H1 (cell line): ENCODE data around the gene RAPGEF5.

ENCODE experiments used
- CEBPB ChIP-seq: IDR thresholded peaks from 2 replicates; pipeline ENCODE4 v1.6.1; 2012; ENCODE audit warnings: low read depth, low read length
- CHD1 ChIP-seq: IDR thresholded peaks from 2 replicates; pipeline ENCODE4 v1.6.1; 2012; ENCODE audit warnings: low read depth, low read length, improper control_type of control experiment
- CTCF ChIP-seq, 3 experiments: IDR thresholded peaks; 1 replicate in 2 of 3; 2 replicates in 1 of 3; pipeline versions ENCODE4 v1.5.1 to v1.6.1; 2011; ENCODE audit warnings: low read length in 3 of 3, mild to moderate bottlenecking in 3 of 3, inconsistent platforms in 2 of 3, low read depth in 1 of 3, moderate library complexity in 1 of 3; ENCODE audit not compliant: insufficient read depth in 1 of 3; ENCODE audit errors: control extremely low read depth in 1 of 3
- EZH2 ChIP-seq: fragments of 200-600 bp; sonication (generic); IDR thresholded peaks from 2 replicates; pipeline ENCODE4 v1.7.1; 2012; ENCODE audit warnings: low read depth, mild to moderate bottlenecking, moderate library complexity, low read length, inconsistent platforms; ENCODE audit not compliant: severe bottlenecking
- GABPA ChIP-seq: IDR thresholded peaks from 2 replicates; pipeline ENCODE4 v1.6.1; 2011; ENCODE audit warnings: mild to moderate bottlenecking, low read length, moderate library complexity, borderline replicate concordance; ENCODE audit not compliant: insufficient read depth
- NANOG ChIP-seq: IDR thresholded peaks from 2 replicates; pipeline ENCODE4 v1.6.1; 2011; ENCODE audit warnings: low read length, low read depth, mild to moderate bottlenecking, inconsistent platforms; ENCODE audit not compliant: insufficient read depth, poor library complexity, severe bottlenecking
- POLR2AphosphoS5 ChIP-seq: IDR thresholded peaks from 2 replicates; pipeline ENCODE4 v1.6.1; 2011; ENCODE audit warnings: low read depth, low read length
- YY1 ChIP-seq: IDR thresholded peaks from 2 replicates; pipeline ENCODE4 v1.6.1; 2011; ENCODE audit warnings: low read depth, mild to moderate bottlenecking, low read length
- TF ChIP-seq, protein P1 (sequence below): IDR thresholded peaks from 2 replicates; pipeline ENCODE4 v1.6.1; 2011; ENCODE audit warnings: low read length, improper control_type of control experiment

DNA sequence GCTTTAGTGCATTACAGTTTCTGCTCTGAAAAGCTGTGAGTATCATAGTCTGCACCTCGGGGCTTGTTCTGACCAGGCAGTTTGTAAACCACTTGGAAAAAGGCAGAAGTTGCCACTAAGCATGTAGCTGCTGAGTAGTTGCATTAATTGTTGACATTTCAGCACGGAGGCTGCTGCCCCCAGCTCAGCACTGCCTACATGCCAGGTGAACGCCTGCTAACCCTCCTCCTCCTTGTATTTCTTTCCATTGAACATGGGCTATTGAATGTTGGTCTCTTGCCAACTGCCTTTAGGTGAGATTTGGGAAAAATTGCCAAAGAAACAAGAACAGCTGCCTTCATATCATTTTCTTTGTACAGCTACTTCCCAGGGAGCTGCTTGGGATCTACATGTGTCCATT, 164.2 kb downstream of the RAPGEF5 start:
- no peak for TF ChIP-seq CTCF (IDR thresholded peaks at IDR 0.05; ENCODE audit: control extremely low read depth in 1 of 3, insufficient read depth in 1 of 3, low read depth in 1 of 3, low read length in 3 of 3)
- TF ChIP-seq EZH2 = no peak
- no peak for TF ChIP-seq NANOG
- TF ChIP-seq, protein P1, sequence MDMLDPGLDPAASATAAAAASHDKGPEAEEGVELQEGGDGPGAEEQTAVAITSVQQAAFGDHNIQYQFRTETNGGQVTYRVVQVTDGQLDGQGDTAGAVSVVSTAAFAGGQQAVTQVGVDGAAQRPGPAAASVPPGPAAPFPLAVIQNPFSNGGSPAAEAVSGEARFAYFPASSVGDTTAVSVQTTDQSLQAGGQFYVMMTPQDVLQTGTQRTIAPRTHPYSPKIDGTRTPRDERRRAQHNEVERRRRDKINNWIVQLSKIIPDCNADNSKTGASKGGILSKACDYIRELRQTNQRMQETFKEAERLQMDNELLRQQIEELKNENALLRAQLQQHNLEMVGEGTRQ = no peak
- TF ChIP-seq GABPA = no peak
- no peak for TF ChIP-seq YY1
- TF ChIP-seq CHD1 = no peak
- no peak for TF ChIP-seq CEBPB
- TF ChIP-seq POLR2AphosphoS5 = no peak
